22Rv1 (cell line): Measurements from ENCODE around the gene FIBIN.

Experiments used
- ZFX ChIP-seq: fragments of 450-650 bp; IDR thresholded peaks from 2 replicates; pipeline ENCODE4 v1.6.1; 2017; ENCODE audit warnings: antibody characterized with exemption, borderline replicate concordance
- TF ChIP-seq, protein P1 (sequence below): fragments of 450-650 bp; IDR thresholded peaks from 2 replicates; pipeline ENCODE4 v1.5.1; 2017; ENCODE audit warnings: mild to moderate bottlenecking

DNA sequence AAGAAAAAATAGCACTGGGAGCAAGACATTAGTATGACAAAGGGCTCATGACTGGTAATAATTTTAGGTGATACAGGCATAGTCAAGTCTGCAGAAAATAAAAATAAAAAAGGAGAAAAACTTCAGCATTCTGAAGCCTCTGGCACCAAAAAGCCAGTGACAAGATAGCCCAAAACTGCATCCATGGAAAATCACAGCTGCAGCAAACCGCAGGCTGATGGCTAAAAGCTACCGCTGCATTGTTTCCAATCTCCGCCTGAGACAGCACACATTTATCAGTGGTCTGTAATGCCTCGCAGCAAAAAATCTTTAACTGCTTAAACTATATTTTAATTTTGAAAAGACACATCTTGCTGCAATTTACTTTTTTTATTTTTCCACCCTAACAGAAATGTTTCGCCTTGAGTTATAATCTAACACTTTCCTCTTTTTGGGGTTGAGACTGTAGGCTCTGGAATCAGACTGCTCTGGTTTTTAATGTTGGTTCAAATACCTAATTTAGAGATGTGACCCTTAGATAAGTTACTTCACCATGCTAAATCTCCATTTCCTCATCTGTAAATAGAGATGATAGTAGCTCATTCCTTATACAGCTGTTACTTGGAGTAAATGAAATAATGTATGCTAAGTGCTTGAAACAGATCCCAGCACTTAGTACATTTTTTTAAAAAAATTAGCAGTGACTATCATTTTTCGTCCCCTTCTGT, 42.0 kb upstream of the FIBIN start:
- TF ChIP-seq, protein P1, sequence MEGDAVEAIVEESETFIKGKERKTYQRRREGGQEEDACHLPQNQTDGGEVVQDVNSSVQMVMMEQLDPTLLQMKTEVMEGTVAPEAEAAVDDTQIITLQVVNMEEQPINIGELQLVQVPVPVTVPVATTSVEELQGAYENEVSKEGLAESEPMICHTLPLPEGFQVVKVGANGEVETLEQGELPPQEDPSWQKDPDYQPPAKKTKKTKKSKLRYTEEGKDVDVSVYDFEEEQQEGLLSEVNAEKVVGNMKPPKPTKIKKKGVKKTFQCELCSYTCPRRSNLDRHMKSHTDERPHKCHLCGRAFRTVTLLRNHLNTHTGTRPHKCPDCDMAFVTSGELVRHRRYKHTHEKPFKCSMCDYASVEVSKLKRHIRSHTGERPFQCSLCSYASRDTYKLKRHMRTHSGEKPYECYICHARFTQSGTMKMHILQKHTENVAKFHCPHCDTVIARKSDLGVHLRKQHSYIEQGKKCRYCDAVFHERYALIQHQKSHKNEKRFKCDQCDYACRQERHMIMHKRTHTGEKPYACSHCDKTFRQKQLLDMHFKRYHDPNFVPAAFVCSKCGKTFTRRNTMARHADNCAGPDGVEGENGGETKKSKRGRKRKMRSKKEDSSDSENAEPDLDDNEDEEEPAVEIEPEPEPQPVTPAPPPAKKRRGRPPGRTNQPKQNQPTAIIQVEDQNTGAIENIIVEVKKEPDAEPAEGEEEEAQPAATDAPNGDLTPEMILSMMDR = no peak
- no peak for TF ChIP-seq ZFX
